A549 (cell line): Measurements from ENCODE around the gene SAG. TPM values are rescaled to one million over a fixed set of nuclear protein-coding genes. Genes with fewer than 3 reads are reported as not detected.

Experiments
- ATAC-seq, 2 experiments: fragments of 200-7000 bp in 1 of 2; fragments of >200 bp in 1 of 2; cut with Nextera tagmentation in 1 of 2; cut with Tn5 transposase in 1 of 2; 3 replicates each; pipeline versions ENCODE4 v1.8.0 to v1.9.1; 2018 to 2020; ENCODE audit warnings: mild to moderate bottlenecking in 1 of 2, moderate library complexity in 1 of 2
- CTCF ChIA-PET: fragments of 300-600 bp; sonication (Branson Sonifier 250); formaldehyde crosslinking; extraction: SDS; loops from one replicate; lab custom pipeline; 2021; ENCODE audit warnings: antibody characterized with exemption, inconsistent platforms; lab: Yijun Ruan, JAX
- POLR2A ChIA-PET: fragments of 350-600 bp; formaldehyde crosslinking; extraction: SDS; loops from one replicate; lab custom pipeline; 2021; ENCODE audit warnings: antibody characterized with exemption, inconsistent platforms; lab: Yijun Ruan, JAX
- DNase-seq, 2 experiments: peaks; one replicate each; pipeline versions ENCODE4 v3.0.0 to v3.0.0-alpha.2; 2011 to 2016; ENCODE audit warnings: low read depth in 1 of 2, low spot score in 1 of 2
- FAIRE-seq: peaks from 2 replicates; lab custom pipeline; 2011; peaks lifted over from hg19 to GRCh38; lab: Jason Lieb, UNC
- H3K27ac ChIP-seq, 2 experiments: fragments of >200 bp; sonication (Bioruptor Twin); formaldehyde crosslinking; 3 replicates each; pipeline ENCODE4 v1.5.1; 2016 to 2017
- H3K4me1 ChIP-seq: fragments of >200 bp; sonication (Bioruptor Twin); formaldehyde crosslinking; 3 replicates; pipeline ENCODE4 v1.6.1; 2016
- H3K4me2 ChIP-seq: fragments of >200 bp; sonication (Bioruptor Twin); formaldehyde crosslinking; 3 replicates; pipeline ENCODE4 v1.6.1; 2016
- H3K4me3 ChIP-seq: fragments of >200 bp; sonication (Bioruptor Twin); formaldehyde crosslinking; 3 replicates; pipeline ENCODE4 v1.5.1; 2016
- H3K9me3 ChIP-seq: fragments of >200 bp; sonication (Bioruptor Twin); formaldehyde crosslinking; 3 replicates; pipeline ENCODE4 v1.6.1; 2016
- BHLHE40 ChIP-seq: IDR thresholded peaks from 2 replicates; pipeline ENCODE4 v1.6.1; 2012; ENCODE audit warnings: low read depth, low read length, inconsistent platforms
- EHMT2 ChIP-seq: fragments of 200-600 bp; sonication (generic); IDR thresholded peaks from 2 replicates; pipeline ENCODE4 v1.6.1; 2016; ENCODE audit warnings: antibody characterized with exemption, low read depth, mild to moderate bottlenecking, moderate library complexity
- GATA3 ChIP-seq: IDR thresholded peaks from 2 replicates; pipeline ENCODE4 v1.6.1; 2012; ENCODE audit warnings: borderline replicate concordance
- HOXA7 ChIP-seq: fragments of 250-450 bp; sonication (Bioruptor Pico); IDR thresholded peaks from 2 replicates; pipeline ENCODE4 v1.5.0; 2020; ENCODE audit warnings: mild to moderate bottlenecking, moderate library complexity
- JUNB ChIP-seq: fragments of >200 bp; sonication (Bioruptor Twin); formaldehyde crosslinking; IDR thresholded peaks from 2 replicates; pipeline ENCODE4 v1.6.1; 2016
- KDM1A ChIP-seq: fragments of 200-600 bp; sonication (generic); IDR thresholded peaks from 2 replicates; pipeline ENCODE4 v1.6.1; 2016; ENCODE audit warnings: low read depth, mild to moderate bottlenecking
- MAFK ChIP-seq: fragments of 450-650 bp; IDR thresholded peaks from 2 replicates; pipeline ENCODE4 v1.6.1; 2014; ENCODE audit not compliant: partially characterized antibody
- MAZ ChIP-seq: fragments of 150-350 bp; IDR thresholded peaks from 2 replicates; pipeline ENCODE4 v1.6.1; 2014; ENCODE audit warnings: antibody characterized with exemption, low read depth, low read length, borderline replicate concordance
- MYC ChIP-seq: IDR thresholded peaks from 2 replicates; pipeline ENCODE4 v1.6.1; 2012; ENCODE audit warnings: mild to moderate bottlenecking, inconsistent platforms, low read length, improper control_type of control experiment, borderline replicate concordance
- NR3C1 ChIP-seq: fragments of >200 bp; sonication (Bioruptor Twin); formaldehyde crosslinking; IDR thresholded peaks from 3 replicates; pipeline ENCODE4 v1.6.1; 2017
- PHF8 ChIP-seq: fragments of 200-600 bp; sonication (generic); IDR thresholded peaks from 2 replicates; pipeline ENCODE4 v1.6.1; 2016; ENCODE audit warnings: low read depth, mild to moderate bottlenecking, antibody characterized with exemption, moderate library complexity, borderline replicate concordance
- RAD21 ChIP-seq, 2 experiments: fragments of >200 bp in 1 of 2; sonication (Bioruptor Twin) in 1 of 2; formaldehyde crosslinking in 1 of 2; IDR thresholded peaks in 1 of 2; conservative IDR thresholded peaks in 1 of 2; 2 replicates in 1 of 2; 3 replicates in 1 of 2; pipeline ENCODE4 v1.6.1; 2012 to 2018; ENCODE audit warnings: inconsistent platforms in 1 of 2
- RCOR1 ChIP-seq: fragments of 150-350 bp; IDR thresholded peaks from 2 replicates; pipeline ENCODE4 v1.6.1; 2014; ENCODE audit warnings: antibody characterized with exemption, low read length, low read depth
- SMC3 ChIP-seq: fragments of >200 bp; sonication (Bioruptor Twin); formaldehyde crosslinking; IDR thresholded peaks from 3 replicates; pipeline ENCODE4 v1.6.1; 2018; ENCODE audit warnings: inconsistent platforms
- TFCP2L1 ChIP-seq: fragments of 250-450 bp; sonication (Bioruptor Pico); IDR thresholded peaks from 2 replicates; pipeline ENCODE4 v1.5.0; 2021; ENCODE audit warnings: mild to moderate bottlenecking
- TP53 ChIP-seq: fragments of 250-450 bp; sonication (Bioruptor Pico); IDR thresholded peaks from 2 replicates; pipeline ENCODE4 v1.5.0; 2021; ENCODE audit warnings: mild to moderate bottlenecking, moderate library complexity
- WGBS: methylation state at CpG from one replicate; pipeline ENCODE4 v1.1.6; 2017; ENCODE audit errors: missing lambda C conversion rate; 5-methylcytosine and 5-hydroxymethylcytosine counted together
- polyA plus RNA-seq, 4 experiments: library from polyadenylated mRNA; depleted of rRNA in 3 of 4; stranded (reverse); fragments of >200 nt; fragmentation: RNase III in 1 of 4; extraction: RNeasy Plus Mini Kit Qiagen cat#74134 plus additional on column Dnase treatment in 1 of 4; gene quantifications; 2 replicates in 3 of 4; 3 replicates in 1 of 4; pipeline ENCODE4 v1.2.3, GENCODE V29; 2011 to 2017
- TF ChIP-seq, protein P1 (sequence below): IDR thresholded peaks from 2 replicates; pipeline ENCODE4 v1.6.1; 2012
- TF ChIP-seq, protein P2 (sequence below): IDR thresholded peaks from 2 replicates; pipeline ENCODE4 v1.6.1; 2012; ENCODE audit warnings: low read depth, borderline replicate concordance
- TF ChIP-seq, protein P3 (sequence below): fragments of 250-450 bp; sonication (Bioruptor Pico); IDR thresholded peaks from 2 replicates; pipeline ENCODE4 v1.5.0; 2021; ENCODE audit warnings: mild to moderate bottlenecking, moderate library complexity, borderline replicate concordance
- TF ChIP-seq, protein P4 (sequence below): fragments of >200 bp; sonication (Bioruptor Twin); formaldehyde crosslinking; IDR thresholded peaks from 3 replicates; pipeline ENCODE4 v1.6.1; 2016

Gene SAG
- polyA plus RNA-seq, 2 of the 4 experiments (the other 2 are of a cell fraction) = not detected

GRCh38 chr2:233384015-233384414 lies 76.4 kb downstream of the SAG start:
- no peak for FAIRE-seq
- ChIA-PET CTCF (interaction anchor here (0.5 to 1.6 kb wide), 8 partner anchors 8 to 60 kb away, joined by 3 to 6 read pairs (median 4); no protein-coding TSS in a partner anchor), POLR2A (interaction anchor here (0.6 kb wide), 1 partner anchor 156 kb away, joined by 3 read pairs; no protein-coding TSS in a partner anchor)
- TF ChIP-seq, protein P1, sequence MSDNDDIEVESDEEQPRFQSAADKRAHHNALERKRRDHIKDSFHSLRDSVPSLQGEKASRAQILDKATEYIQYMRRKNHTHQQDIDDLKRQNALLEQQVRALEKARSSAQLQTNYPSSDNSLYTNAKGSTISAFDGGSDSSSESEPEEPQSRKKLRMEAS = no peak
- TF ChIP-seq RAD21 (conservative IDR thresholded peaks at IDR 0.05 in 1 of 2, IDR thresholded peaks at IDR 0.05 in 1 of 2) = no peak
- TF ChIP-seq, protein P2, sequence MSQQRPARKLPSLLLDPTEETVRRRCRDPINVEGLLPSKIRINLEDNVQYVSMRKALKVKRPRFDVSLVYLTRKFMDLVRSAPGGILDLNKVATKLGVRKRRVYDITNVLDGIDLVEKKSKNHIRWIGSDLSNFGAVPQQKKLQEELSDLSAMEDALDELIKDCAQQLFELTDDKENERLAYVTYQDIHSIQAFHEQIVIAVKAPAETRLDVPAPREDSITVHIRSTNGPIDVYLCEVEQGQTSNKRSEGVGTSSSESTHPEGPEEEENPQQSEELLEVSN = no peak
- TF ChIP-seq KDM1A = no peak
- no peak for TF ChIP-seq TFCP2L1 (CRISPR knock-in tag)
- TF ChIP-seq JUNB = no peak
- no peak for TF ChIP-seq MAFK
- no peak for TF ChIP-seq TP53 (CRISPR knock-in tag)
- TF ChIP-seq, protein P3, sequence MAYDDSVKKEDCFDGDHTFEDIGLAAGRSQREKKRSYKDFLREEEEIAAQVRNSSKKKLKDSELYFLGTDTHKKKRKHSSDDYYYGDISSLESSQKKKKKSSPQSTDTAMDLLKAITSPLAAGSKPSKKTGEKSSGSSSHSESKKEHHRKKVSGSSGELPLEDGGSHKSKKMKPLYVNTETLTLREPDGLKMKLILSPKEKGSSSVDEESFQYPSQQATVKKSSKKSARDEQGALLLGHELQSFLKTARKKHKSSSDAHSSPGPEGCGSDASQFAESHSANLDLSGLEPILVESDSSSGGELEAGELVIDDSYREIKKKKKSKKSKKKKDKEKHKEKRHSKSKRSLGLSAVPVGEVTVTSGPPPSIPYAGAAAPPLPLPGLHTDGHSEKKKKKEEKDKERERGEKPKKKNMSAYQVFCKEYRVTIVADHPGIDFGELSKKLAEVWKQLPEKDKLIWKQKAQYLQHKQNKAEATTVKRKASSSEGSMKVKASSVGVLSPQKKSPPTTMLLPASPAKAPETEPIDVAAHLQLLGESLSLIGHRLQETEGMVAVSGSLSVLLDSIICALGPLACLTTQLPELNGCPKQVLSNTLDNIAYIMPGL (CRISPR knock-in tag) = no peak
- no peak for TF ChIP-seq EHMT2
- no peak for TF ChIP-seq MYC
- no peak for TF ChIP-seq BHLHE40
- TF ChIP-seq GATA3 = no peak
- no peak for TF ChIP-seq NR3C1
- TF ChIP-seq, protein P4, sequence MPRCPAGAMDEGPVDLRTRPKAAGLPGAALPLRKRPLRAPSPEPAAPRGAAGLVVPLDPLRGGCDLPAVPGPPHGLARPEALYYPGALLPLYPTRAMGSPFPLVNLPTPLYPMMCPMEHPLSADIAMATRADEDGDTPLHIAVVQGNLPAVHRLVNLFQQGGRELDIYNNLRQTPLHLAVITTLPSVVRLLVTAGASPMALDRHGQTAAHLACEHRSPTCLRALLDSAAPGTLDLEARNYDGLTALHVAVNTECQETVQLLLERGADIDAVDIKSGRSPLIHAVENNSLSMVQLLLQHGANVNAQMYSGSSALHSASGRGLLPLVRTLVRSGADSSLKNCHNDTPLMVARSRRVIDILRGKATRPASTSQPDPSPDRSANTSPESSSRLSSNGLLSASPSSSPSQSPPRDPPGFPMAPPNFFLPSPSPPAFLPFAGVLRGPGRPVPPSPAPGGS = no peak
- no peak for TF ChIP-seq RCOR1
- TF ChIP-seq MAZ = no peak
- no peak for TF ChIP-seq HOXA7 (CRISPR knock-in tag)
- TF ChIP-seq PHF8 = no peak
- WGBS = 77% methylated on average over 10 of the region's 10 CpGs
- Histone ChIP-seq H3K27ac (peak overlapping the region; percentile 86 to 92; a peak in 5 of 6 replicates), H3K9me3 (no peaks in the 10 kb centered on the region), H3K4me2 (peak overlapping the region; percentile 73; the same call in 2 of the 3 replicates), H3K4me1 (peaks cover 99% of the 10 kb centered on the region), H3K4me3 (no peak overlapping the region)
- DNase-seq = peak in 1 of 2 experiments; percentile 38
- 0 out of 6 replicates have a peak, but pooled peaks of 1 of the 2 experiments have one; percentile 5 for ATAC-seq

- peak; percentile 9 to 15; a peak in 4 of 6 replicates for ATAC-seq
- ChIA-PET POLR2A (interaction anchor here (0.6 kb wide), 1 partner anchor 155 kb away, joined by 3 read pairs; no protein-coding TSS in a partner anchor), CTCF (interaction anchor here (1.0 to 1.6 kb wide), 9 partner anchors 9 to 448 kb away, joined by 3 to 6 read pairs (median 4); no protein-coding TSS in a partner anchor)
- peaks cover 99% of the 10 kb centered on the region for H3K4me1 ChIP-seq
- H3K4me3 ChIP-seq = no peak overlapping the region
- no peak for FAIRE-seq
- TF ChIP-seq SMC3 (no peak), RAD21 (conservative IDR thresholded peaks at IDR 0.05 in 1 of 2, IDR thresholded peaks at IDR 0.05 in 1 of 2) (no peak)
- TF ChIP-seq, protein P1 = peak; percentile 30; the same call in 1 of the 2 replicates
- H3K27ac ChIP-seq = peak overlapping the region; percentile 86 to 92
- no peak for DNase-seq
- H3K4me2 ChIP-seq = peak overlapping the region; percentile 73
- H3K9me3 ChIP-seq = no peaks in the 10 kb centered on the region
- 74% methylated on average over 11 of the region's 12 CpGs for WGBS
Observed at GRCh38 chr2:233384811-233385488, 77.3 kb downstream of the SAG start.
